ENCODE data around the gene FOXJ3. TPM values are rescaled to one million over a fixed set of nuclear protein-coding genes. Genes with fewer than 3 reads are reported as not detected.
"Not testable (repeated sequence)": the region's sequence is repeated elsewhere in the genome, so short reads cannot be mapped to it uniquely, and the experiment has no call there.

FOXJ3 gene
- total RNA-seq, 1 donor = 38.0 TPM

- TF ChIP-seq CTCF (IDR thresholded peaks at IDR 0.05; ENCODE audit: insufficient read depth, low read length) = no peak
- H3K4me3 ChIP-seq (ENCODE audit: low read depth, low read length) = no peak overlapping the region
- DNase-seq (ENCODE audit: low read depth) = peak; percentile 15
Observed at GRCh38 chr1:42209526-42210251, 125.3 kb downstream of the FOXJ3 start.

GRCh38 chr1:42206930-42207329 is 128.1 kb downstream of the FOXJ3 start:
- not testable (repeated sequence) for DNase-seq (ENCODE audit: low read depth)

GRCh38 chr1:42206164-42206563 is 128.9 kb downstream of the FOXJ3 start:
- TF ChIP-seq CTCF (IDR thresholded peaks at IDR 0.05; ENCODE audit: insufficient read depth, low read length) = no peak
- no peak for DNase-seq (ENCODE audit: low read depth)
- no peak overlapping the region for H3K4me3 ChIP-seq (ENCODE audit: low read depth, low read length)

More at GRCh38 chr1:42206930-42207329, 128.1 kb downstream of the FOXJ3 start:
- H3K4me3 ChIP-seq (ENCODE audit: low read depth, low read length) = not testable (repeated sequence)

- TF ChIP-seq CTCF (IDR thresholded peaks at IDR 0.05; ENCODE audit: insufficient read depth, low read length) = no peak
- no peak for DNase-seq (ENCODE audit: low read depth)
- H3K4me3 ChIP-seq (ENCODE audit: low read depth, low read length) = no peak overlapping the region
Observed at GRCh38 chr1:42201986-42202385, 133.0 kb downstream of the FOXJ3 start.

- no peak overlapping the region for H3K4me3 ChIP-seq (ENCODE audit: low read depth, low read length)
Observed at GRCh38 chr1:42198251-42198650, 136.8 kb downstream of the FOXJ3 start.

GRCh38 chr1:42195841-42196240 is 139.2 kb downstream of the FOXJ3 start:
- DNase-seq (ENCODE audit: low read depth) = no peak
- no peak for TF ChIP-seq CTCF (IDR thresholded peaks at IDR 0.05; ENCODE audit: insufficient read depth, low read length)
- no peak overlapping the region for H3K4me3 ChIP-seq (ENCODE audit: low read depth, low read length)

More at GRCh38 chr1:42198251-42198650, 136.8 kb downstream of the FOXJ3 start:
- DNase-seq (ENCODE audit: low read depth) = no peak
- no peak for TF ChIP-seq CTCF (IDR thresholded peaks at IDR 0.05; ENCODE audit: insufficient read depth, low read length)

GRCh38 chr1:42192106-42192505 is 142.9 kb downstream of the FOXJ3 start:
- H3K4me3 ChIP-seq (ENCODE audit: low read depth, low read length) = no peak overlapping the region
- no peak for TF ChIP-seq CTCF (IDR thresholded peaks at IDR 0.05; ENCODE audit: insufficient read depth, low read length)
- DNase-seq (ENCODE audit: low read depth) = no peak

Measured in fibroblast of the aortic adventitia (primary cell).